Coronary artery (tissue), 2 donors: Measurements from ENCODE around the gene MPC1L.

Experiments used
- DNase-seq: peaks from one replicate; pipeline ENCODE4 v3.0.0-alpha.2; 2017; ENCODE audit warnings: low spot score
- H3K27ac ChIP-seq, 2 donors: fragments of 200-600 bp; sonication (generic); one replicate each; pipeline ENCODE4 v1.5.1; 2016 to 2019
- H3K4me3 ChIP-seq: fragments of 200-600 bp; sonication (generic); 2 replicates; pipeline ENCODE4 v1.5.1; 2016; ENCODE audit warnings: mild to moderate bottlenecking, moderate library complexity
- TF ChIP-seq, protein P1 (sequence below): fragments of 200-600 bp; sonication (generic); IDR thresholded peaks from one replicate; pipeline ENCODE4 v1.5.1; 2019; ENCODE audit warnings: antibody characterized with exemption

Gene MPC1L

DNA sequence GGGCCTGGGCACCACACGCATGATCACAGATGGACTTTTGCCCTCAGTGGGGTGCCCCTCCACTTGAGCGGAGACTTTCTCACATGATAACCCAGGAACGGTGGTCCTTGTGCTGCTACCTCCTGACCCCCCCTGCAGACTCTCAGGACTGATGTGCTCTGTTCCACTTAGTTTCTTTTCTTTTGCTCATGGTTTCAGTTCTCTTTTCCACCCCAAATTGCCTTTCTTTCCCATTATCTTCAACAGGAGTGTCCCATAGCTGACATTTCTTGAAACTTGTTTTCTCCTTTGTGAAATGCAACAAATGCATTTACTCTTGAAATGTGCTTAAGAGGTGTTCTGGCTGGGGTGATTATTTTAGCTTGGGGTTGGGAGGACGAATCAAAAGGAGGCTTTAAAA, 9.0 kb downstream of the MPC1L start:
- TF ChIP-seq, protein P1, sequence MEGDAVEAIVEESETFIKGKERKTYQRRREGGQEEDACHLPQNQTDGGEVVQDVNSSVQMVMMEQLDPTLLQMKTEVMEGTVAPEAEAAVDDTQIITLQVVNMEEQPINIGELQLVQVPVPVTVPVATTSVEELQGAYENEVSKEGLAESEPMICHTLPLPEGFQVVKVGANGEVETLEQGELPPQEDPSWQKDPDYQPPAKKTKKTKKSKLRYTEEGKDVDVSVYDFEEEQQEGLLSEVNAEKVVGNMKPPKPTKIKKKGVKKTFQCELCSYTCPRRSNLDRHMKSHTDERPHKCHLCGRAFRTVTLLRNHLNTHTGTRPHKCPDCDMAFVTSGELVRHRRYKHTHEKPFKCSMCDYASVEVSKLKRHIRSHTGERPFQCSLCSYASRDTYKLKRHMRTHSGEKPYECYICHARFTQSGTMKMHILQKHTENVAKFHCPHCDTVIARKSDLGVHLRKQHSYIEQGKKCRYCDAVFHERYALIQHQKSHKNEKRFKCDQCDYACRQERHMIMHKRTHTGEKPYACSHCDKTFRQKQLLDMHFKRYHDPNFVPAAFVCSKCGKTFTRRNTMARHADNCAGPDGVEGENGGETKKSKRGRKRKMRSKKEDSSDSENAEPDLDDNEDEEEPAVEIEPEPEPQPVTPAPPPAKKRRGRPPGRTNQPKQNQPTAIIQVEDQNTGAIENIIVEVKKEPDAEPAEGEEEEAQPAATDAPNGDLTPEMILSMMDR = no peak
- DNase-seq = no peak
- H3K27ac ChIP-seq = no peak overlapping the region
- H3K4me3 ChIP-seq = no peak overlapping the region

DNA sequence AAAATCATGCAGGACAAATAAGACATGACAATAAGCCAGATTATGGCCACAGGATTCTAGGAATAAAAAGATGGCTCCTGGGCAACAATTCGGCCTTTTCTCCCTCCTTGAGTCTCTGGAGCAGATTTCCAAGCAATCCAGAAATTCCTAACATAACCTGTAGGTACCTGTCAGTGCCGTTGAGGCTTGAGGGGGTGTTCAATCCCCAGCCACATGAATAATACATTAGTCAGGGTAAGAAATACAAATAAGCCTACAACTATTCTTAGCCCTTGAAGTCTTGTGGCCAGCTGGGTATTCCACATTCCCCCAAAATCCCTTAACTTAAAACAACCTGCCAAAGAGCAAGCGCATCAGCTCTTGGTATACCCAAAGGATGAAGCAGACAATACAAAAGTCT, 14.5 kb downstream of the MPC1L start:
- Histone ChIP-seq H3K4me3 (no peak overlapping the region), H3K27ac (no peak overlapping the region)
- TF ChIP-seq, protein P1 = no peak
- no peak for DNase-seq

DNA sequence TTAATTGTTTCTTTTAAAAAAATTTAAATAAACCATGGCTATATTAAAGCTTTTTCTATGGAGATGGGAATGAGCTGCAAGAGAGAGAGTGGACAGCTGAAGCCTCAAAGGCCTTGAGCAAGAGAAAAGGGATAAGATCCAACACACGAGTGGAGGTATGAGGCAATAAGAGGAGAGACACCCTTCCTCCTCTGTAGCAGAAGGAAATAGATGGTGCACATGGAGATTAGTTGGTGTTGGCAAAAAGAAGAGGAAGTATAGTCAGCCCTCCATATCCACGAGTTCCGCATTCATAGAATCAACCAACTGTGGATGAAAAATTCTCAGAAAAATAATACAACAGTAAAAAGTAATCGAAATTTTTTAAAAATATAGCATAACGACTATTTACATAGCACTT, 20.9 kb downstream of the MPC1L start:
- Histone ChIP-seq H3K27ac (peak overlapping the region; percentile 50 to 69), H3K4me3 (peak overlapping the region; percentile 60)
- no peak for DNase-seq
- TF ChIP-seq, protein P1 = no peak

DNA sequence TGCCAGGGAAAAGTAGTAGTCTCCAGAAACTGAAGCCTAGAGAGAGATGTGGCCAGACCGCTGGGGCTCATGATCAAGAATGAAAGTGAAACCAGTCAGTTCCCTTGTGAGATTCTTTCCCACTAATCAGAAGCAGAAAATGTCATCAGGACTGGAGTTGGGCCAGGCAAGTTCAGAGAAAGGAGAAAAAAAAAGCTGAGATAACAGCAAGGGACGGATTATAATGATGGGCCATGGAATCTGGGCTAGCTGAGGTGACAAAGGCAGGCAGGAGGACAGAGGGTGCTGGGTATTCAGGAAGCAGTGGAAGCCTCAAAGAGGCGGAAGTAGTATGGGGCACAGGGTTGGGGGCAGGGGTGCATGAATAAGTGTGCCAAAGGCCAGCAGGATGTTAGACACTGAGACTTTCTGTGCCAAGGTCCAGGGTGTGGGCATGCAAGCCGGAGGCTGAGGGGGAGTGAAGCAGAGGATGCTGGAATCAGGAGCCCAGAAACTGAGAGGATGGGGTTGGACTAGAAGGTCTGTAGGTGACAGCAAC, 21.7 kb downstream of the MPC1L start:
- TF ChIP-seq, protein P1 = no peak
- Histone ChIP-seq H3K4me3 (peak overlapping the region; percentile 60), H3K27ac (peak overlapping the region; percentile 50 to 69)
- DNase-seq = peak; percentile 78

DNA sequence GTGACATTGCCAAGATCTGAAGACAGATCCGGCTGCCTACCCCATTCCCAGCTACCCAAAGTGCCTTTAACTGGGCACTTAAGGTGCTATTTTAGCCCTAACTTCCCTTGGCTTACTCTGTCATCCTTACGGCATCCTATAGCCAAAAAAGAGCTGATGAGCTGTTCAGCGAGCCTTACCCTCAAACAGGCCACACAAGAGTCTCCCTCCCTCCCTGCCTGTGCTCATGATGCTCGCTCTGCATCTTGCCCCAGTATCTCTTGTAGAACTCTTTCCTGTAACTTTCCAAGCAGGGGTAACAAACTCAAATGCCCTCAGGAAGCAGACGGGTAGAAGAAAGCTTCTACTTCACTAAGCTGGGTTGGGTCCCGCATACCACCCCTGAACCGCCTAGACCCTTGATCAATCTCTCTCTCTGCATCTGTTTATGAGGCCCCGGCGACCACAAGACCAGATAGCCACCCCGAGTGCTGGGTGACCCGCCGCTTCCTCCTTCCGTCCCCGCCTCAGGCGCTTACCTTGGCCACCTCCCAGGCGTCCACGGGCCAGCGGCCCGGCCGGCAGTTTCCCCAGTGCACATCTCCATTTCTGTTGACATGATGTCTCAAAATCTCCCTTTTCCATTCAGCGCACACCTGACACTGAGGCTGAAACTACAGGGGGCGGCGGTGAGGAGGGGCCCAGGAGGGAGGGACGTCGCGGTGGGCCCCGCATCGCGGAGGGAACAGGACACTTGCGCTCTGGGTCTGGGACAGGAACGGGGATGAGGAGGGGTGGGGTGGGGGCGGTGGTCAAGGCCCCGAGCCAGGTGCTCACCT, 23.5 kb downstream of the MPC1L start:
- Histone ChIP-seq H3K27ac (peak overlapping the region; percentile 86 to 93), H3K4me3 (peak overlapping the region; percentile 91)
- DNase-seq = peak; percentile 78
- TF ChIP-seq, protein P1 = no peak

DNA sequence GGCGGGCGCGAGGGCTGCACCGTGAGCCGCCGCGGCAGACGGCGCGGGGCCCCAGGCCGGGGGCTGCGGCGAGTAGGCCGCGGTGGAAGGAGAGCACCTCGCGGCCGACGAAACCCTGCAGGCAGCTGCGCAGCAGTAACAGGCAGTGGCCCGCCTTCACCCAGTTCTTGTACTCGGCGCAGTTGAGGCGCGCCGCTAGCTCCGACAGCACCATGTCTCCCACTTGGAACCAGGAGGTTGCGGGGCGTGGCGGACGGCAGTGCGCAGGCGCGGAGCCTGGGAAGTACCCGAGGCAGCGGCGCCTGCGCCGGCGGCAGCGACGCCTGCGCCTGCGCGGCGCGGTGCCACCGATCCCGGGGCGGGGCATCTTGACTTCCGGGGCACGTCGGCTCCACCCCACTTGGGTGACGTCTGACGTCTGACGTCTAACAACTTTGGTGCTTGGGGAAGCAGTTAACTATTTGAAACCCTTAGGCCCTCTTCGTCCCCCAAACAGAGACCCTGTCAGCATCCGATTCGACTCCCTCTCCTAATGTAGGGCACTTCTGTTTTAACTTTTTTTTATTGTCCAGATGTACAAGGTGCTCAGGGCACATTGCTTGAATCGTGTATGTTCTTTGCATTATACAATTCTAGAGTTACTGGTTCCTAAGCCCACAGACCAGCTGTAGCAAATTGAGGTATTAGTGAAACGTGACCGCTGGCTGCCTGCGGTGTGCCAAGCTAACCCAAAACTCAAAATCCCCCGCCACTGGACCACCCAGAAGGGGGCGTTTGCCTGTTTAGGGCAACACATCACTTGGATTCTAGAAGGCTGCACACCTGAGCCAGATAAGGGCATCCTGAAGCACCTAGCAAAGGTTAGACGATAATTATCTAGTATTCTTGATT, 24.3 kb downstream of the MPC1L start, which contains the start of gene CXorf38:
CXorf38 (minus strand) TSS at position 255 of the 891 bp plus-strand sequence; CDS start at position 214, 41 bp downstream.
- peak within 1 kb of the TSS; percentile 91 for H3K4me3 ChIP-seq
- peak within 1 kb of the TSS; percentile 86 to 93 for H3K27ac ChIP-seq
- DNase-seq = peak; percentile 92
- TF ChIP-seq, protein P1 = no peak
